HEK293 (cell line): Measurements from ENCODE around the gene EDIL3.

Source experiments
- CTCF ChIA-PET: fragments of 350-600 bp; formaldehyde crosslinking; extraction: SDS; loops from one replicate; lab custom pipeline; 2021; ENCODE audit warnings: antibody characterized with exemption; lab: Yijun Ruan, JAX
- POLR2A ChIA-PET: fragments of 300-600 bp; formaldehyde crosslinking; extraction: SDS; loops from one replicate; lab custom pipeline; 2020; ENCODE audit warnings: antibody characterized with exemption, inconsistent platforms; lab: Yijun Ruan, JAX
- H3K27ac ChIP-seq: fragments of 200-500 bp; sonication (Bioruptor generic); 2 replicates; pipeline ENCODE4 v1.5.1; 2014; ENCODE audit warnings: low read depth, low read length, control low read depth, inconsistent platforms; ENCODE audit errors: extremely low read depth
- H3K36me3 ChIP-seq, 2 experiments: fragments of 200-500 bp in 1 of 2; sonication (Bioruptor generic) in 1 of 2; 1 replicate in 1 of 2; 2 replicates in 1 of 2; pipeline ENCODE4 v1.5.1; 2014 to 2017; ENCODE audit warnings: inconsistent platforms in 2 of 2, low read length in 2 of 2; ENCODE audit not compliant: control insufficient read depth in 2 of 2, insufficient read depth in 1 of 2
- H3K4me1 ChIP-seq: fragments of 200-500 bp; sonication (Bioruptor generic); 2 replicates; pipeline ENCODE4 v1.5.1; 2014; ENCODE audit warnings: mild to moderate bottlenecking, low read length, inconsistent platforms; ENCODE audit not compliant: control insufficient read depth, insufficient read depth
- H3K4me3 ChIP-seq: 2 replicates; pipeline ENCODE4 v1.5.1; 2011; ENCODE audit warnings: low read depth, mild to moderate bottlenecking, control low read depth, low read length, moderate library complexity
- H3K9me3 ChIP-seq: fragments of 200-500 bp; sonication (Bioruptor generic); 2 replicates; pipeline ENCODE4 v1.5.1; 2014; ENCODE audit warnings: low read depth, low read length, inconsistent platforms; ENCODE audit not compliant: control insufficient read depth, insufficient read depth
- SCRT2 ChIP-seq: fragments of 450-650 bp; formaldehyde crosslinking; IDR thresholded peaks from 2 replicates; pipeline ENCODE4 v1.5.1; 2016; ENCODE audit warnings: missing biosample characterization, missing genetic modification characterization
- ZBTB10 ChIP-seq: fragments of 450-650 bp; formaldehyde crosslinking; IDR thresholded peaks from 2 replicates; pipeline ENCODE4 v1.5.1; 2016; ENCODE audit warnings: missing biosample characterization, missing genetic modification characterization
- ZEB2 ChIP-seq: fragments of 450-650 bp; formaldehyde crosslinking; IDR thresholded peaks from 2 replicates; pipeline ENCODE4 v1.5.1; 2016; ENCODE audit warnings: missing biosample characterization, missing genetic modification characterization
- ZFP37 ChIP-seq: fragments of 450-650 bp; formaldehyde crosslinking; IDR thresholded peaks from 2 replicates; pipeline ENCODE4 v1.5.1; 2016; ENCODE audit warnings: missing biosample characterization, missing genetic modification characterization
- ZNF133 ChIP-seq: fragments of 450-650 bp; formaldehyde crosslinking; IDR thresholded peaks from 2 replicates; pipeline ENCODE4 v1.5.1; 2016; ENCODE audit warnings: missing biosample characterization, missing genetic modification characterization
- ZNF140 ChIP-seq: fragments of 450-650 bp; formaldehyde crosslinking; IDR thresholded peaks from 2 replicates; pipeline ENCODE4 v1.5.1; 2016; ENCODE audit warnings: missing biosample characterization, missing genetic modification characterization
- ZNF174 ChIP-seq: fragments of 450-650 bp; formaldehyde crosslinking; IDR thresholded peaks from 2 replicates; pipeline ENCODE4 v1.5.0; 2017; ENCODE audit warnings: missing biosample characterization, mild to moderate bottlenecking, missing genetic modification characterization
- ZNF221 ChIP-seq: fragments of 450-650 bp; formaldehyde crosslinking; IDR thresholded peaks from 2 replicates; pipeline ENCODE4 v1.5.1; 2017; ENCODE audit warnings: missing biosample characterization, missing genetic modification characterization, borderline replicate concordance
- ZNF37A ChIP-seq: fragments of 450-650 bp; IDR thresholded peaks from 2 replicates; pipeline ENCODE4 v1.5.1; 2018; ENCODE audit warnings: missing biosample characterization, missing genetic modification characterization
- ZNF416 ChIP-seq: fragments of 450-650 bp; formaldehyde crosslinking; IDR thresholded peaks from 2 replicates; pipeline ENCODE4 v1.5.1; 2016; ENCODE audit warnings: missing biosample characterization, missing genetic modification characterization
- ZNF426 ChIP-seq: fragments of 450-650 bp; formaldehyde crosslinking; IDR thresholded peaks from 2 replicates; pipeline ENCODE4 v1.5.1; 2017; ENCODE audit warnings: missing biosample characterization, missing genetic modification characterization, mild to moderate bottlenecking, inconsistent platforms, moderate library complexity
- ZNF645 ChIP-seq: fragments of 450-650 bp; formaldehyde crosslinking; IDR thresholded peaks from 2 replicates; pipeline ENCODE4; 2016; ENCODE audit warnings: missing biosample characterization, missing genetic modification characterization
- ZNF785 ChIP-seq: fragments of 450-650 bp; formaldehyde crosslinking; IDR thresholded peaks from 2 replicates; pipeline ENCODE4 v1.5.1; 2016; ENCODE audit warnings: missing biosample characterization, missing genetic modification characterization
- ZNF791 ChIP-seq: fragments of 450-650 bp; formaldehyde crosslinking; IDR thresholded peaks from 2 replicates; pipeline ENCODE4 v1.5.1; 2016; ENCODE audit warnings: missing biosample characterization, missing genetic modification characterization
- ZNF792 ChIP-seq: fragments of 450-650 bp; formaldehyde crosslinking; IDR thresholded peaks from 2 replicates; pipeline ENCODE4 v1.5.1; 2016; ENCODE audit warnings: missing biosample characterization, missing genetic modification characterization
- ZSCAN18 ChIP-seq: fragments of 450-650 bp; formaldehyde crosslinking; IDR thresholded peaks from 2 replicates; pipeline ENCODE4 v1.5.1; 2016; ENCODE audit warnings: missing biosample characterization, missing genetic modification characterization
- ZSCAN5A ChIP-seq: fragments of 450-650 bp; formaldehyde crosslinking; IDR thresholded peaks from 2 replicates; pipeline ENCODE4 v1.5.1; 2016; ENCODE audit warnings: missing biosample characterization, missing genetic modification characterization

The EDIL3 gene

GRCh38 chr5:84092738-84093137 lies 291.9 kb downstream of the EDIL3 start (continued):
- TF ChIP-seq ZSCAN18 (tag by site-specific recombination) (no peak), ZNF791 (tag by site-specific recombination) (no peak), ZEB2 (tag by site-specific recombination) (no peak), ZNF416 (no peak), ZSCAN5A (tag by site-specific recombination) (no peak)
- TF ChIP-seq, all 188 proteins: peak for 0

GRCh38 chr5:84091127-84091799 lies 293.4 kb downstream of the EDIL3 start:
- no peaks in the 10 kb centered on the region for H3K9me3 ChIP-seq
- POLR2A ChIA-PET, result no interaction called here
- TF ChIP-seq ZSCAN18 (tag by site-specific recombination), result no peak
- TF ChIP-seq ZNF792 (tag by site-specific recombination), result no peak
- no peak for TF ChIP-seq ZNF426 (tag by site-specific recombination)
- TF ChIP-seq ZNF174 (tag by site-specific recombination), result no peak
- TF ChIP-seq ZNF133 (tag by site-specific recombination), result no peak
- no peak for TF ChIP-seq ZFP37 (tag by site-specific recombination)
- no peak for TF ChIP-seq ZNF37A (tag by site-specific recombination)
- no peak for TF ChIP-seq SCRT2 (tag by site-specific recombination)
- TF ChIP-seq ZSCAN5A (tag by site-specific recombination), result no peak
- no peak for TF ChIP-seq ZNF645 (tag by site-specific recombination)
- TF ChIP-seq ZNF221, result no peak
- TF ChIP-seq, all 188 proteins: peak for 0
- Histone ChIP-seq H3K27ac (no peak overlapping the region), H3K4me1 (peaks cover 4% of the 10 kb centered on the region), H3K4me3 (no peak overlapping the region), H3K36me3 (no peaks in the 10 kb centered on the region)
- CTCF ChIA-PET, result interaction anchor here (0.9 kb wide), 1 partner anchor 12 kb away, joined by 3 read pairs; no protein-coding TSS in a partner anchor

- no peak overlapping the region for H3K27ac ChIP-seq
- no peak overlapping the region for H3K4me3 ChIP-seq
- POLR2A ChIA-PET, result interaction anchor here (0.6 kb wide), 1 partner anchor 595 kb away, joined by 4 read pairs; no protein-coding TSS in a partner anchor
- no peaks in the 10 kb centered on the region for H3K9me3 ChIP-seq
- peaks cover 4% of the 10 kb centered on the region for H3K4me1 ChIP-seq
- CTCF ChIA-PET, result interaction anchor here (0.6 to 0.9 kb wide), 8 partner anchors 12 to 859 kb away, joined by 3 to 9 read pairs (median 3); no protein-coding TSS in a partner anchor
- H3K36me3 ChIP-seq, result no peaks in the 10 kb centered on the region; a peak in 1 of 3 replicates
- TF ChIP-seq SCRT2 (tag by site-specific recombination) (0 out of 2 replicates have a peak, but pooled peaks have one; percentile 14), ZBTB10 (tag by site-specific recombination) (no peak), ZNF785 (tag by site-specific recombination) (no peak), ZSCAN5A (tag by site-specific recombination) (no peak), ZNF140 (tag by site-specific recombination) (no peak)
Observed at GRCh38 chr5:84088996-84089395, 295.7 kb downstream of the EDIL3 start.
